ENCODE measurements around the gene HOXB8. TPM values are rescaled to one million over a fixed set of nuclear protein-coding genes. Genes with fewer than 3 reads are reported as not detected.
A peak's percentile ranks its signal among the peaks of the same experiment; 100 is the strongest.

The HOXB8 gene
- total and polyA plus RNA-seq, 10 of the 15 experiments (the other 5 are each of a cell fraction or from before 2014, with no cell fraction given), result 0.21 TPM; not detected in 9

GRCh38 chr17:48596735-48597527, 18.2 kb downstream of the HOXB8 start:
- H3K4me1 ChIP-seq (ENCODE audit: control insufficient read depth, insufficient read depth, low read length), result peaks cover 10% of the 10 kb centered on the region
- in situ Hi-C loops (cut with MboI) (loop anchor here (5.0 kb wide), 1 partner anchor 335 kb away; no protein-coding TSS in a partner anchor), intact Hi-C loops (cut with micrococcal nuclease; ENCODE audit: unreplicated experiment) (no loop called here)
- peak overlapping the region; percentile 66 for H3K4me2 ChIP-seq (ENCODE audit: control insufficient read depth, insufficient read depth)
- no peaks in the 10 kb centered on the region for H3K36me3 ChIP-seq (ENCODE audit: control insufficient read depth in 2 of 2, insufficient read depth in 2 of 2, low read length in 1 of 2)
- H3K9ac ChIP-seq (ENCODE audit: control insufficient read depth, insufficient read depth, low read length), result no peak overlapping the region
- SMC1A ChIA-PET (ENCODE audit: uncharacterized antibody, unreplicated experiment), result interaction anchor here (1.0 kb wide), 2 partner anchors 84 to 323 kb away, joined by 3 to 4 read pairs; no protein-coding TSS in a partner anchor
- no peak for DNase-seq (ENCODE audit: low read depth, low spot score)
- RAD21 ChIA-PET (ENCODE audit: unreplicated experiment), result no interaction called here
- TF ChIP-seq TCF12 (IDR thresholded peaks at IDR 0.05; ENCODE audit: low read depth, low read length) (no peak), SUZ12 (IDR thresholded peaks at IDR 0.05; ENCODE audit: unreplicated experiment) (no peak), POLR2AphosphoS2 (IDR thresholded peaks at IDR 0.05; ENCODE audit: low read depth, low read length) (no peak), MTA3 (IDR thresholded peaks at IDR 0.05; ENCODE audit: borderline replicate concordance, low read length) (no peak)
- TF ChIP-seq, protein P1, sequence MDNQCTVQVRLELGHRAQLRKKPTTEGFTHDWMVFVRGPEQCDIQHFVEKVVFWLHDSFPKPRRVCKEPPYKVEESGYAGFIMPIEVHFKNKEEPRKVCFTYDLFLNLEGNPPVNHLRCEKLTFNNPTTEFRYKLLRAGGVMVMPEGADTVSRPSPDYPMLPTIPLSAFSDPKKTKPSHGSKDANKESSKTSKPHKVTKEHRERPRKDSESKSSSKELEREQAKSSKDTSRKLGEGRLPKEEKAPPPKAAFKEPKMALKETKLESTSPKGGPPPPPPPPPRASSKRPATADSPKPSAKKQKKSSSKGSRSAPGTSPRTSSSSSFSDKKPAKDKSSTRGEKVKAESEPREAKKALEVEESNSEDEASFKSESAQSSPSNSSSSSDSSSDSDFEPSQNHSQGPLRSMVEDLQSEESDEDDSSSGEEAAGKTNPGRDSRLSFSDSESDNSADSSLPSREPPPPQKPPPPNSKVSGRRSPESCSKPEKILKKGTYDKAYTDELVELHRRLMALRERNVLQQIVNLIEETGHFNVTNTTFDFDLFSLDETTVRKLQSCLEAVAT (IDR thresholded peaks at IDR 0.05), result no peak
- peak; percentile 4; the same call in 2 of the 3 replicates for ATAC-seq
- no TSS peak for BruUV-seq (replicated peaks)
- 7% methylated on average over 23 of the region's 26 CpGs for WGBS (ENCODE audit: insufficient coverage, insufficient replicate concordance, low lambda C conversion rate, missing lambda C conversion rate)
- peak overlapping the region; percentile 79 for H3K4me3 ChIP-seq
- no peaks in the 10 kb centered on the region for H3K79me2 ChIP-seq (ENCODE audit: control insufficient read depth, insufficient read depth, low read length)
- CTCF ChIA-PET, result interaction anchor here (0.5 kb wide), 1 partner anchor 522 kb away, joined by 3 read pairs; no protein-coding TSS in a partner anchor
- POLR2A ChIA-PET, result interaction anchor here (0.5 kb wide), 1 partner anchor 86 kb away, joined by 5 read pairs; no protein-coding TSS in a partner anchor
- H3K27me3 ChIP-seq (replicated peaks in 1 of 2; ENCODE audit: control insufficient read depth in 2 of 2, insufficient read depth in 2 of 2, low read length in 1 of 2), result peaks cover 13 to 50% of the 10 kb centered on the region in 2 experiments
- no peak overlapping the region for H3K27ac ChIP-seq (ENCODE audit: control insufficient read depth, insufficient read depth)
- peak overlapping the region; percentile 71; the same call in 1 of the 2 replicates for H2AFZ ChIP-seq (ENCODE audit: control insufficient read depth, low read depth, low read length)
- H3K9me3 ChIP-seq (replicated peaks; ENCODE audit: control insufficient read depth, insufficient read depth, low read length), result no peaks in the 10 kb centered on the region
- FAIRE-seq, result no peak
- H4K20me1 ChIP-seq (ENCODE audit: control insufficient read depth, insufficient read depth), result no peaks in the 10 kb centered on the region
